Uterus (tissue), 2 donors: ENCODE results near the gene PLP2.

ENCODE experiments used
- CTCF ChIP-seq, 4 experiments: fragments of 200-600 bp in 2 of 4; fragments of 450-650 bp in 2 of 4; sonication (generic) in 2 of 4; IDR thresholded peaks; one replicate each; pipeline ENCODE4 v1.5.1; 2016 to 2019; ENCODE audit warnings: antibody characterized with exemption in 4 of 4, mild to moderate bottlenecking in 2 of 4, moderate library complexity in 1 of 4
- POLR2A ChIP-seq, 2 donors: fragments of 450-650 bp; IDR thresholded peaks; one replicate each; pipeline ENCODE4 v1.6.1; 2016; ENCODE audit warnings: antibody characterized with exemption in 2 of 2, mild to moderate bottlenecking in 1 of 2, moderate library complexity in 1 of 2

- TF ChIP-seq CTCF (IDR thresholded peaks at IDR 0.05) (no peak), POLR2A (IDR thresholded peaks at IDR 0.05) (no peak)
Observed at GRCh38 chrX:49191574-49192011, 19.9 kb downstream of the PLP2 start.
